GM12874 (cell line): ENCODE results near the gene TNS4.

Source experiments
- TF ChIP-seq, protein P1 (sequence below): IDR thresholded peaks from 2 replicates; pipeline ENCODE4 v1.5.1; 2011; ENCODE audit warnings: low read depth, mild to moderate bottlenecking, control low read depth, low read length, moderate library complexity; ENCODE audit not compliant: insufficient read depth

The TNS4 gene

GRCh38 chr17:40457964-40458791 lies 43.2 kb downstream of the TNS4 start:
- TF ChIP-seq, protein P1, sequence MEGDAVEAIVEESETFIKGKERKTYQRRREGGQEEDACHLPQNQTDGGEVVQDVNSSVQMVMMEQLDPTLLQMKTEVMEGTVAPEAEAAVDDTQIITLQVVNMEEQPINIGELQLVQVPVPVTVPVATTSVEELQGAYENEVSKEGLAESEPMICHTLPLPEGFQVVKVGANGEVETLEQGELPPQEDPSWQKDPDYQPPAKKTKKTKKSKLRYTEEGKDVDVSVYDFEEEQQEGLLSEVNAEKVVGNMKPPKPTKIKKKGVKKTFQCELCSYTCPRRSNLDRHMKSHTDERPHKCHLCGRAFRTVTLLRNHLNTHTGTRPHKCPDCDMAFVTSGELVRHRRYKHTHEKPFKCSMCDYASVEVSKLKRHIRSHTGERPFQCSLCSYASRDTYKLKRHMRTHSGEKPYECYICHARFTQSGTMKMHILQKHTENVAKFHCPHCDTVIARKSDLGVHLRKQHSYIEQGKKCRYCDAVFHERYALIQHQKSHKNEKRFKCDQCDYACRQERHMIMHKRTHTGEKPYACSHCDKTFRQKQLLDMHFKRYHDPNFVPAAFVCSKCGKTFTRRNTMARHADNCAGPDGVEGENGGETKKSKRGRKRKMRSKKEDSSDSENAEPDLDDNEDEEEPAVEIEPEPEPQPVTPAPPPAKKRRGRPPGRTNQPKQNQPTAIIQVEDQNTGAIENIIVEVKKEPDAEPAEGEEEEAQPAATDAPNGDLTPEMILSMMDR, result no peak

DNA sequence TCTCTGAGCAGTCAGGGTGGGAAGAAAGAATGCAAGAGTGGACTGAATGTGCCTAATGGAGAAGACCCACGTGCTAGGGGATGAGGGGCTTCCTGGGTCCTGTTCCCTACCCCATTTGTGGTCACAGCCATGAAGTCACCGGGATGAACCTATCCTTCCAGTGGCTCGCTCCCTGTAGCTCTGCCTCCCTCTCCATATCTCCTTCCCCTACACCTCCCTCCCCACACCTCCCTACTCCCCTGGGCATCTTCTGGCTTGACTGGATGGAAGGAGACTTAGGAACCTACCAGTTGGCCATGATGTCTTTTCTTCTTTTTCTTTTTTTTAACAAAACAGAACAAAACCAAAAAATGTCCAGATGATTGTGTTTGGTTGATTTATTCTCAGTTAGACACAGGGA lies 44.1 kb downstream of the TNS4 start:
- TF ChIP-seq, protein P1, result no peak

GRCh38 chr17:40456396-40456951 lies 44.9 kb downstream of the TNS4 start:
- TF ChIP-seq, protein P1, result no peak

- TF ChIP-seq, protein P1, result no peak
These were observed 46.8 kb downstream of the TNS4 start for GRCh38 chr17:40454613-40454995.

DNA sequence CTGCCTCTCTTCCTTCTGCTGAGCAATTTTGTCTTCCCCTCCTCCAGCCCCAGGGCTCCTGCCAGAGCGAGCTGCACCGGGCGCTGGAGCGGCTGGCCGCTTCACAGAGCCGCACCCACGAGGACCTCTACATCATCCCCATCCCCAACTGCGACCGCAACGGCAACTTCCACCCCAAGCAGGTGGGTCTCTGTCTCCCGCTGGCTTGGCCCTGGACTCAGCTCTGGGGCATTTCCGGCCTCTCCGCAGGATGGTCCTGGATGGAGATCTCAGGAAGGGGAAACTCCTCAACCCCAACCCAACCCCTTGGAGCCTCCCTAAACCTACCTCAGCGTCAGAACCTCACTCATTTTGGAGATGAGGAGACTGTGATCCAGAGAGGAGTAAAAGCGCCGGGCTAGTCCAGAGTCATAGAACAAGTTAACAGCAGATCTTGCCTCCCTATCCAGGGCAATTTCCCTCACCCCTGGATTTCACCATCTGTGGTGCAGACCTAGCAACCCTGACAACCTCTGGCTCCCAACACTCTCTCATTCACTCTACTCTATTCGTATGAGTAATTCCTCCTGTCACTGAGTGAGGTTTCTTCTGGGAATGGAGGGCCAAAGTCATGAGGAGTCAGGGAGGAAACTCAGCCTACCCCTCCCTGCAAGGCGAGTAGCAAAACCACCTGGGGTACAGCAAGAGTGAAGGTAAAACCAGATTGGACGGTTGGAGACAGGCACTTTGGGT lies 47.4 kb downstream of the TNS4 start:
- TF ChIP-seq, protein P1, result no peak

DNA sequence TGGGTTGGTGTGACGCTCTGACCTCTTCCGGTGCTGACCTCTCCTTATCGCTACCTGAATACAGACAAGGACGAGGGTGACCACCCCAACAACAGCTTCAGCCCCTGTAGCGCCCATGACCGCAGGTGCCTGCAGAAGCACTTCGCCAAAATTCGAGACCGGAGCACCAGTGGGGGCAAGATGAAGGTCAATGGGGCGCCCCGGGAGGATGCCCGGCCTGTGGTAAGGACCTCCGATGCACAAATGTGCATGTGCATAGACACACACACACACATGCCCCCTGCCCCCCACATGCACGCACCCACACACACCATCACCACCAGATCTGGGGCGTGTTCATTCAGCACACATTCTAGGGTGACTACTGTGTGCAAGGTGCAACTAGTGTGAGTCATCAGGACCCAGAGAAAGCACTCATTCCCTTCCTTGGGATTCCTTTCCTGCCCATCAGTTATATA lies 48.5 kb downstream of the TNS4 start:
- TF ChIP-seq, protein P1, result no peak

- TF ChIP-seq, protein P1, result no peak
These were observed 49.1 kb downstream of the TNS4 start for GRCh38 chr17:40452216-40452787.
